ENCODE measurements around the gene DENND4C.

DENND4C gene

GRCh38 chr9:19420877-19421276, 190.4 kb downstream of the DENND4C start:
- DNase-seq: no peak

Data from NCI-H748 treated with DMSO at 0.1 percent for 48 hours (cell line).